Esophagus squamous epithelium (tissue), 4 donors: ENCODE data around the gene SDK2.

Experiments
- POLR2A ChIP-seq, 4 donors: fragments of 450-650 bp; IDR thresholded peaks; one replicate each; pipeline ENCODE4 v1.6.1; 2017; ENCODE audit warnings: antibody characterized with exemption in 4 of 4, mild to moderate bottlenecking in 4 of 4, moderate library complexity in 3 of 4
- TF ChIP-seq, protein P1 (sequence below), 6 experiments: fragments of 450-650 bp in 4 of 6; fragments of 200-600 bp in 2 of 6; sonication (generic) in 2 of 6; IDR thresholded peaks; one replicate each; pipeline ENCODE4 v1.5.1; 2016 to 2019; ENCODE audit warnings: antibody characterized with exemption in 6 of 6, mild to moderate bottlenecking in 4 of 6, moderate library complexity in 4 of 6

GRCh38 chr17:73681946-73682345 lies 37.7 kb upstream of the SDK2 start:
- TF ChIP-seq, protein P1, sequence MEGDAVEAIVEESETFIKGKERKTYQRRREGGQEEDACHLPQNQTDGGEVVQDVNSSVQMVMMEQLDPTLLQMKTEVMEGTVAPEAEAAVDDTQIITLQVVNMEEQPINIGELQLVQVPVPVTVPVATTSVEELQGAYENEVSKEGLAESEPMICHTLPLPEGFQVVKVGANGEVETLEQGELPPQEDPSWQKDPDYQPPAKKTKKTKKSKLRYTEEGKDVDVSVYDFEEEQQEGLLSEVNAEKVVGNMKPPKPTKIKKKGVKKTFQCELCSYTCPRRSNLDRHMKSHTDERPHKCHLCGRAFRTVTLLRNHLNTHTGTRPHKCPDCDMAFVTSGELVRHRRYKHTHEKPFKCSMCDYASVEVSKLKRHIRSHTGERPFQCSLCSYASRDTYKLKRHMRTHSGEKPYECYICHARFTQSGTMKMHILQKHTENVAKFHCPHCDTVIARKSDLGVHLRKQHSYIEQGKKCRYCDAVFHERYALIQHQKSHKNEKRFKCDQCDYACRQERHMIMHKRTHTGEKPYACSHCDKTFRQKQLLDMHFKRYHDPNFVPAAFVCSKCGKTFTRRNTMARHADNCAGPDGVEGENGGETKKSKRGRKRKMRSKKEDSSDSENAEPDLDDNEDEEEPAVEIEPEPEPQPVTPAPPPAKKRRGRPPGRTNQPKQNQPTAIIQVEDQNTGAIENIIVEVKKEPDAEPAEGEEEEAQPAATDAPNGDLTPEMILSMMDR (IDR thresholded peaks at IDR 0.05), result no peak
- TF ChIP-seq POLR2A (IDR thresholded peaks at IDR 0.05), result no peak
